ENCODE results near the gene UMODL1. TPM values are rescaled to one million over a fixed set of nuclear protein-coding genes. Genes with fewer than 3 reads are reported as not detected.
"Not testable (repeated sequence)": the region's sequence is repeated elsewhere in the genome, so short reads cannot be mapped to it uniquely, and the experiment has no call there.

The UMODL1 gene
- total and polyA plus RNA-seq, 2 experiments from 2014 or later = not detected

DNA sequence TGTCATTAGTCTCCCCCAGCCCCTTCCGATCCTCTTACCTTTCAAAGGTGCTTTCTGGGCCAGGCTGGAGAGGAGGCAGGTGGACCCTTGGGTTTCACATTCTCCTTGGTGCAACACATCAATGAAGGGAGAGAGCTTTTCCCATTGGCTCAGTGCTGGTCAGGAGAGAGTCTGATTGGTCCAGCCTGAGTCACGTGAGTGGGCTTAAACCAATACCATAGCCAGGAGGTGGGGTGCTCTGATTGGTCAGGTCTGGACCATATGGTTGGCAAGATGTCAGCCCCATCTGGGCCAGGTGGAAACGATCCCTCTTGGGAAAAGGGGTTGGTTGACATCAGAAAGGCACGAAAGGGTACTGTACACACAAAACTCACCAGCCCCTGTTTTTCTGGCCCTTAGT is 103.1 kb downstream of the UMODL1 start:
- H3K9me3 ChIP-seq (ENCODE audit: low read depth) = no peaks in the 10 kb centered on the region
- H3K4me3 ChIP-seq = no peak overlapping the region
- no peaks in the 10 kb centered on the region for H3K36me3 ChIP-seq
- H3K27me3 ChIP-seq = peaks cover 4% of the 10 kb centered on the region
- no peak for TF ChIP-seq CTCF (IDR thresholded peaks at IDR 0.05; ENCODE audit: low read depth, low read length)
- no peak for DNase-seq (ENCODE audit: low read depth in 1 of 2, low spot score in 1 of 2)
- H3K27ac ChIP-seq = no peak overlapping the region
- H3K4me1 ChIP-seq (ENCODE audit: low read depth) = no peaks in the 10 kb centered on the region

DNA sequence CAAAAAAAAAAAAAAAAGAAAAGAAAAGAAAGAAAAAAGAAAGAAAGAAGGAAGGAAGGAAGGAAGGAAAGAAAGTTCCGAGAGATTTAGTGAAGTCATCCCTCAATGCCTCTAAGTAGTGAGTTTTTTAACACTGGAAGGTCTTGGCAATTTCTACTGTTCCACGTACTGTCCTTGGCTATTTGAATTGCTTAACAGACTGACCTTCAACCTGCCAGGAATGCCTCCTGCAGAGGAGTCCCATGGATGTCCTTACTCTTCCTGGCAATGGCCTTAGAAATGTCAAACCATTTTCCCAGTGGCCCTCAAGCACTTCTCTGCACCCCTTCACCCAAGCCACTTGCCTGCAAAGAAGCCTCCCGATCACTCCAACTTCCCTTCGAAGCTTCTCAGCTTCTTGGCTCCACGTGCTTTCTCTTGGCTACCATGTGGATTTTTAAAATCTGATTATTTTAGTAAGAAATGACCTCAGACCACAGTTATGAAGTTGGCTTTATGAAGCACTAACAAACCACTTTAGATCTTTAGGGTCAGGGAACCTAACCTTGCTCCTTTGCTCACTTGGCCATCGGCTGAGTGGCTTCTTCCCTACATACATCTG is 104.1 kb downstream of the UMODL1 start:
- no peaks in the 10 kb centered on the region for H3K4me1 ChIP-seq (ENCODE audit: low read depth)
- H3K27me3 ChIP-seq = peaks cover 4% of the 10 kb centered on the region
- no peaks in the 10 kb centered on the region for H3K36me3 ChIP-seq
- H3K4me3 ChIP-seq = no peak overlapping the region
- no peak for TF ChIP-seq CTCF (IDR thresholded peaks at IDR 0.05; ENCODE audit: low read depth, low read length)
- no peak overlapping the region for H3K27ac ChIP-seq
- DNase-seq (ENCODE audit: low read depth in 1 of 2, low spot score in 1 of 2) = no peak
- no peaks in the 10 kb centered on the region for H3K9me3 ChIP-seq (ENCODE audit: low read depth)

GRCh38 chr21:42176859-42177258 is 105.7 kb downstream of the UMODL1 start:
- Histone ChIP-seq H3K36me3 (no peaks in the 10 kb centered on the region), H3K4me1 (ENCODE audit: low read depth) (no peaks in the 10 kb centered on the region), H3K4me3 (no peak overlapping the region), H3K9me3 (ENCODE audit: low read depth) (no peaks in the 10 kb centered on the region), H3K27ac (no peak overlapping the region), H3K27me3 (peaks cover 4% of the 10 kb centered on the region)
- no peak for DNase-seq (ENCODE audit: low read depth in 1 of 2, low spot score in 1 of 2)
- no peak for TF ChIP-seq CTCF (IDR thresholded peaks at IDR 0.05; ENCODE audit: low read depth, low read length)

DNA sequence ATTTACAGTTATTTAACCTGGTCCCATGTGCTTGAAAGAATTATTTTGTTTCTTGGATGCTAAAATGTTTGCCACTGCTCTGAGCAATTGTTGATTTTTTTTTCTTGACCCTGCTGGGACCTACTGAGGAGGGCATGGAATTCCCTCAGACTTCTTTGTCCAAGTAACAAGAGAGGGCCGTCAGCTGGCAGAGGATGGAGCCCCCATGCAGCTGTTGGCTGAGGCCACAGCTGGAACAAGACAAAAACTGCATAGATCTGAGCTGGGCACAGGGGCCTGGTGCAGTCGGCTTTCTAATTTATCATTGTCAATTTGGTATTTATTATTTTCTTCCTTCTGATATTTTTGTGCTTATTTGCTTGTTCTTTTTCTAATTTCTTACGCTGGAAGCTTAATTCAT is 108.2 kb downstream of the UMODL1 start:
- no peak overlapping the region for H3K27ac ChIP-seq
- TF ChIP-seq CTCF (IDR thresholded peaks at IDR 0.05; ENCODE audit: low read depth, low read length) = no peak
- H3K27me3 ChIP-seq = peaks cover 4% of the 10 kb centered on the region
- no peaks in the 10 kb centered on the region for H3K36me3 ChIP-seq
- no peaks in the 10 kb centered on the region for H3K9me3 ChIP-seq (ENCODE audit: low read depth)
- no peak overlapping the region for H3K4me3 ChIP-seq
- no peaks in the 10 kb centered on the region for H3K4me1 ChIP-seq (ENCODE audit: low read depth)
- no peak for DNase-seq (ENCODE audit: low read depth in 1 of 2, low spot score in 1 of 2)

DNA sequence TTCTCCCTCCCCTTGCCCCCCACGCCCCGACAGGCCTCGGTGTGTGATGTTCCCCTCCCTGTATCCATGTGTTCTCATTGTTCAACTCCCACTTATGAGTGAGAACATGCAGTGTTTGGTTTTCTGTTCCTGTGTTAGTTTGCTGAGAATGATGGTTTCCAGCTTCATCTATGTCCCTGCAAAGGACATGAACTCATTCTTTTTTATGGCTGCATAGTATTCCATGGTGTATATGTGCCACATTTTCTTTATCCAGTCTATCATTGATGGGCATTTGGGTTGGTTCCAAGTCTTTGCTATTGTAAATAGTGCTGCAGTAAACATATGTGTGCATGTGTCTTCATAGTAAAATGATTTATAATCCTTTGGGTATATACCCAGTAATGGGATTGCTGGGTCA is 108.9 kb downstream of the UMODL1 start:
- not testable (repeated sequence) for H3K27me3 ChIP-seq; H3K36me3 ChIP-seq; H3K9me3 ChIP-seq (ENCODE audit: low read depth); H3K4me3 ChIP-seq; H3K4me1 ChIP-seq (ENCODE audit: low read depth); DNase-seq (ENCODE audit: low read depth in 1 of 2, low spot score in 1 of 2); H3K27ac ChIP-seq

GRCh38 chr21:42182713-42183371 is 111.7 kb downstream of the UMODL1 start:
- Histone ChIP-seq H3K27me3 (no peaks in the 10 kb centered on the region), H3K4me1 (ENCODE audit: low read depth) (no peaks in the 10 kb centered on the region), H3K27ac (no peak overlapping the region), H3K36me3 (no peaks in the 10 kb centered on the region), H3K4me3 (no peak overlapping the region), H3K9me3 (ENCODE audit: low read depth) (no peaks in the 10 kb centered on the region)
- no peak for TF ChIP-seq CTCF (IDR thresholded peaks at IDR 0.05; ENCODE audit: low read depth, low read length)
- no peak for DNase-seq (ENCODE audit: low read depth in 1 of 2, low spot score in 1 of 2)

Measured in cardiac muscle cell (in vitro differentiated cells and primary cell).